GM19372 (cell line): ENCODE data around the gene DHDDS.
A peak's percentile ranks its signal among the peaks of the same experiment; 100 is the strongest.

Source experiments
- ATAC-seq: cut with Tn5 transposase; IDR thresholded peaks from one replicate; pipeline ENCODE4 v1.9.1; 2021; ENCODE audit warnings: mild to moderate bottlenecking, low read depth, moderate library complexity; ENCODE audit not compliant: unreplicated experiment

The DHDDS gene

GRCh38 chr1:26417111-26417759 is 14.9 kb upstream of the DHDDS start:
- no peak for ATAC-seq

GRCh38 chr1:26418865-26419349 is 13.2 kb upstream of the DHDDS start:
- no peak for ATAC-seq

- ATAC-seq, result no peak
Measured at GRCh38 chr1:26419494-26419893, 12.6 kb upstream of the DHDDS start.

- ATAC-seq, result no peak
Measured at GRCh38 chr1:26429721-26430120, 2.4 kb upstream of the DHDDS start.

- no peak for ATAC-seq
Measured at GRCh38 chr1:26432793-26433192, 672 bp downstream of the DHDDS start.

- ATAC-seq, result no peak
Measured at GRCh38 chr1:26434161-26434752, 2.1 kb downstream of the DHDDS start.

- ATAC-seq, result no peak
Measured at GRCh38 chr1:26438041-26438440, 5.9 kb downstream of the DHDDS start.

- no peak for ATAC-seq
Measured at GRCh38 chr1:26440259-26440658, 8.1 kb downstream of the DHDDS start.

GRCh38 chr1:26449868-26450267 is 17.7 kb downstream of the DHDDS start:
- ATAC-seq, result no peak

GRCh38 chr1:26450908-26451307 is 18.8 kb downstream of the DHDDS start:
- ATAC-seq, result no peak

- ATAC-seq, result no peak
Measured at GRCh38 chr1:26452459-26453183, 20.5 kb downstream of the DHDDS start.

GRCh38 chr1:26459148-26459547 is 27.0 kb downstream of the DHDDS start:
- ATAC-seq, result no peak

- ATAC-seq, result no peak
Measured at GRCh38 chr1:26459573-26460031, 27.5 kb downstream of the DHDDS start.

GRCh38 chr1:26468911-26469310 is 36.8 kb downstream of the DHDDS start:
- no peak for ATAC-seq

GRCh38 chr1:26469558-26469957 is 37.4 kb downstream of the DHDDS start:
- no peak for ATAC-seq

- ATAC-seq, result no peak
Measured at GRCh38 chr1:26470878-26471497, 38.9 kb downstream of the DHDDS start.

- peak; percentile 2 for ATAC-seq
Measured at GRCh38 chr1:26471498-26472319, 39.6 kb downstream of the DHDDS start.

- peak; percentile 42 for ATAC-seq
Measured at GRCh38 chr1:26472320-26472900, 40.3 kb downstream of the DHDDS start, which contains the start of gene HMGN2. Gene HMGN2 (plus strand): TSS chr1:26472440. CDS start chr1:26472613, 173 bp downstream.

GRCh38 chr1:26472901-26473845 is 41.1 kb downstream of the DHDDS start:
- ATAC-seq, result peak; percentile 75
